CD14-positive monocyte (primary cell): Measurements from ENCODE around the gene ANKIB1. TPM values are rescaled to one million over a fixed set of nuclear protein-coding genes. Genes with fewer than 3 reads are reported as not detected.

Source experiments
- DNase-seq, 3 donors: peaks; one replicate each; pipeline ENCODE4 v3.0.0-alpha.2; 2011 to 2022
- H2AFZ ChIP-seq: 2 replicates; pipeline ENCODE4 v1.6.0; 2012; ENCODE audit warnings: mild to moderate bottlenecking, low read depth, low read length, inconsistent platforms; ENCODE audit not compliant: insufficient read depth, poor library complexity, severe bottlenecking
- H3K27ac ChIP-seq, 2 donors: 1 replicate in 1 of 2; 2 replicates in 1 of 2; pipeline ENCODE4 v1.5.1; 2012 to 2013; ENCODE audit warnings: low read length in 2 of 2, control low read depth in 1 of 2, inconsistent platforms in 1 of 2, low read depth in 1 of 2, mild to moderate bottlenecking in 1 of 2
- H3K27me3 ChIP-seq, 2 donors: one replicate each; pipeline versions ENCODE4 v1.6.0 to v1.6.1; 2011 to 2013; ENCODE audit warnings: low read length in 2 of 2; ENCODE audit not compliant: control insufficient read depth in 2 of 2, insufficient read depth in 2 of 2
- H3K36me3 ChIP-seq, 2 donors: replicated peaks in 1 of 2; 1 replicate in 1 of 2; 2 replicates in 1 of 2; pipeline versions ENCODE4 v1.5.1 to v1.6.1; 2012 to 2013; ENCODE audit warnings: low read length in 2 of 2, control low read depth in 1 of 2, inconsistent platforms in 1 of 2, mild to moderate bottlenecking in 1 of 2; ENCODE audit not compliant: insufficient read depth in 2 of 2, control insufficient read depth in 1 of 2
- H3K4me1 ChIP-seq, 2 donors: 1 replicate in 1 of 2; 2 replicates in 1 of 2; pipeline versions ENCODE4 v1.5.1 to v1.6.1; 2012 to 2013; ENCODE audit warnings: low read length in 2 of 2, control low read depth in 1 of 2, inconsistent platforms in 1 of 2, mild to moderate bottlenecking in 1 of 2, moderate library complexity in 1 of 2; ENCODE audit not compliant: insufficient read depth in 2 of 2, control insufficient read depth in 1 of 2
- H3K4me2 ChIP-seq: replicated peaks from 2 replicates; pipeline ENCODE3; 2012; ENCODE audit warnings: low read length, moderate library complexity, mild to moderate bottlenecking; ENCODE audit not compliant: poor library complexity, severe bottlenecking; ENCODE audit errors: extremely low read depth
- H3K4me3 ChIP-seq, 3 experiments: fragments of 200-600 bp in 1 of 3; sonication (generic) in 1 of 3; replicated peaks in 1 of 3; 1 replicate in 2 of 3; 2 replicates in 1 of 3; pipeline ENCODE4 v1.5.1; 2011 to 2013; ENCODE audit warnings: low read length in 3 of 3, mild to moderate bottlenecking in 3 of 3, control low read depth in 2 of 3, low read depth in 2 of 3, inconsistent platforms in 1 of 3, moderate library complexity in 1 of 3
- H3K79me2 ChIP-seq: 2 replicates; pipeline ENCODE4 v1.6.0; 2012; ENCODE audit warnings: mild to moderate bottlenecking, control low read depth, inconsistent platforms, low read length, moderate library complexity; ENCODE audit not compliant: insufficient read depth
- H3K9ac ChIP-seq: 2 replicates; pipeline ENCODE4 v1.6.0; 2017; ENCODE audit warnings: low read length, mild to moderate bottlenecking; ENCODE audit not compliant: insufficient read depth, poor library complexity, severe bottlenecking
- H3K9me3 ChIP-seq, 2 donors: replicated peaks in 1 of 2; 1 replicate in 1 of 2; 2 replicates in 1 of 2; pipeline versions ENCODE4 v1.5.1 to v1.6.1; 2012 to 2013; ENCODE audit warnings: low read length in 2 of 2, control low read depth in 1 of 2; ENCODE audit not compliant: control insufficient read depth in 1 of 2, insufficient read depth in 1 of 2
- H4K20me1 ChIP-seq: 2 replicates; pipeline ENCODE4 v1.6.0; 2012; ENCODE audit warnings: mild to moderate bottlenecking, low read length, control low read depth, moderate library complexity; ENCODE audit not compliant: insufficient read depth
- H3K27ac Mint-ChIP-seq, 7 donors: one replicate each; pipeline ENCODE4 v1.8.0; 2020; ENCODE audit warnings: mild to moderate bottlenecking in 7 of 7, mixed read lengths in 7 of 7, moderate library complexity in 6 of 7, inconsistent platforms in 2 of 7
- H3K27me3 Mint-ChIP-seq, 3 donors: one replicate each; pipeline ENCODE4 v1.8.0; 2021 to 2022; ENCODE audit warnings: low read depth in 3 of 3, mild to moderate bottlenecking in 3 of 3, mixed read lengths in 3 of 3, moderate library complexity in 3 of 3, inconsistent platforms in 1 of 3
- H3K36me3 Mint-ChIP-seq, 2 donors: one replicate each; pipeline ENCODE4 v1.8.0; 2020; ENCODE audit warnings: mixed read lengths in 2 of 2, inconsistent platforms in 1 of 2, mild to moderate bottlenecking in 1 of 2
- H3K4me1 Mint-ChIP-seq: one replicate; pipeline ENCODE4 v1.8.0; 2020; ENCODE audit warnings: mild to moderate bottlenecking, mixed read lengths
- H3K4me3 Mint-ChIP-seq, 2 donors: one replicate each; pipeline ENCODE4 v1.8.0; 2020; ENCODE audit warnings: mild to moderate bottlenecking in 2 of 2, mixed read lengths in 2 of 2, moderate library complexity in 1 of 2
- H3K9me3 Mint-ChIP-seq, 7 donors: one replicate each; pipeline ENCODE4 v1.8.0; 2020 to 2022; ENCODE audit warnings: mixed read lengths in 7 of 7, mild to moderate bottlenecking in 6 of 7, moderate library complexity in 6 of 7, inconsistent platforms in 2 of 7
- WGBS: methylation state at CpG from one replicate; pipeline ENCODE4 v1.1.5; 2013; ENCODE audit warnings: missing lambda C conversion rate; ENCODE audit not compliant: insufficient coverage; 5-methylcytosine and 5-hydroxymethylcytosine counted together
- intact Hi-C, 2 donors: fragments of 100-400 bp; cut with micrococcal nuclease; formaldehyde crosslinking; loops; one replicate each; pipeline versions ENCODE4 v1.15.0 to v1.15.1; 2023
- polyA plus RNA-seq, 3 donors: library from polyadenylated mRNA; depleted of rRNA in 1 of 3; unstranded in 2 of 3; stranded (reverse) in 1 of 3; fragments of 300-500 nt in 2 of 3; fragments of >200 nt in 1 of 3; fragmentation: Illumina TruSeq in 2 of 3; gene quantifications; 1 replicate in 2 of 3; 2 replicates in 1 of 3; pipeline ENCODE4 v1.2.3, GENCODE V29; 2012 to 2021
- TF ChIP-seq, protein P1 (sequence below): fragments of 200-600 bp; IDR thresholded peaks from one replicate; pipeline ENCODE4 v1.8.0; 2022; ENCODE audit warnings: antibody characterized with exemption, mild to moderate bottlenecking

ANKIB1 gene
- polyA plus RNA-seq, 3 donors = 4.8 to 16.8 (median 5.7) TPM

- no peak overlapping the region for H3K4me2 ChIP-seq
These were observed 114.0 kb downstream of the ANKIB1 start for GRCh38 chr7:92359801-92360200.

DNA sequence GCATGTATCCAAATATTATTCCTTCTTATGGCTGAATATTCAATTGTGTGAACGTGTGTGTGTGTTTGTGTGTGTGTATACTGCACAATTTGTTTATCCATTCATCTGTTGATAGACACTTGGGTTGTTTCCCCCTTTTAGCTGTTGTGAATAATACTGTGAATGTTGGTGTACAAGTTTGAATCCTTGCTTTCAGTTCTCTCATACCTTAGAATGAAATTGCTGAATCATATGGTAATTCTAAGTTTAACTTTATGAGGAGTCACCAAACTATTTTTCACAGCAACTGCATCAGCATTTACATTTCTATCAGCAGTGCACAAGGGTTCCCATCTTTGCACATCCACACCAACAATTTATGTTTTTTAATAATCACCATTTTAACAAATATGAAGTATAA is 114.6 kb downstream of the ANKIB1 start:
- peaks cover 0 to 3% (median 0%) of the 10 kb centered on the region in 7 donors for H3K9me3 Mint-ChIP-seq
- no peaks in the 10 kb centered on the region for H3K9me3 ChIP-seq
- no peaks in the 10 kb centered on the region for H3K79me2 ChIP-seq
- peaks cover 14 to 60% of the 10 kb centered on the region in 2 donors for H3K36me3 ChIP-seq
- DNase-seq = no peak
- no peak overlapping the region for H3K4me3 ChIP-seq
- no peak overlapping the region for H2AFZ ChIP-seq
- H3K9ac ChIP-seq = no peak overlapping the region
- TF ChIP-seq, protein P1, sequence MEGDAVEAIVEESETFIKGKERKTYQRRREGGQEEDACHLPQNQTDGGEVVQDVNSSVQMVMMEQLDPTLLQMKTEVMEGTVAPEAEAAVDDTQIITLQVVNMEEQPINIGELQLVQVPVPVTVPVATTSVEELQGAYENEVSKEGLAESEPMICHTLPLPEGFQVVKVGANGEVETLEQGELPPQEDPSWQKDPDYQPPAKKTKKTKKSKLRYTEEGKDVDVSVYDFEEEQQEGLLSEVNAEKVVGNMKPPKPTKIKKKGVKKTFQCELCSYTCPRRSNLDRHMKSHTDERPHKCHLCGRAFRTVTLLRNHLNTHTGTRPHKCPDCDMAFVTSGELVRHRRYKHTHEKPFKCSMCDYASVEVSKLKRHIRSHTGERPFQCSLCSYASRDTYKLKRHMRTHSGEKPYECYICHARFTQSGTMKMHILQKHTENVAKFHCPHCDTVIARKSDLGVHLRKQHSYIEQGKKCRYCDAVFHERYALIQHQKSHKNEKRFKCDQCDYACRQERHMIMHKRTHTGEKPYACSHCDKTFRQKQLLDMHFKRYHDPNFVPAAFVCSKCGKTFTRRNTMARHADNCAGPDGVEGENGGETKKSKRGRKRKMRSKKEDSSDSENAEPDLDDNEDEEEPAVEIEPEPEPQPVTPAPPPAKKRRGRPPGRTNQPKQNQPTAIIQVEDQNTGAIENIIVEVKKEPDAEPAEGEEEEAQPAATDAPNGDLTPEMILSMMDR = no peak
- intact Hi-C loops = no loop called here
- no peak overlapping the region for H3K27ac ChIP-seq
- no peaks in the 10 kb centered on the region for H3K27me3 ChIP-seq
- no peaks in the 10 kb centered on the region for H4K20me1 ChIP-seq
- H3K4me1 ChIP-seq = no peaks in the 10 kb centered on the region
- H3K4me1 Mint-ChIP-seq = no peaks in the 10 kb centered on the region
- H3K27ac Mint-ChIP-seq = no peak overlapping the region
- WGBS = no CpG with 5 or more reads among the region's 1 CpG
- peaks cover 0 to 2% (median 0%) of the 10 kb centered on the region in 3 donors for H3K27me3 Mint-ChIP-seq
- H3K4me3 Mint-ChIP-seq = no peak overlapping the region
- peaks cover 34 to 56% of the 10 kb centered on the region in 2 donors for H3K36me3 Mint-ChIP-seq
- H3K4me2 ChIP-seq = no peak overlapping the region

More at GRCh38 chr7:92359801-92360200, 114.0 kb downstream of the ANKIB1 start:
- H3K27ac ChIP-seq = no peak overlapping the region
- no peaks in the 10 kb centered on the region for H3K27me3 ChIP-seq
- no peaks in the 10 kb centered on the region for H3K4me1 ChIP-seq
- DNase-seq = no peak
- H3K79me2 ChIP-seq = no peaks in the 10 kb centered on the region
- peaks cover 16 to 60% of the 10 kb centered on the region in 2 donors for H3K36me3 ChIP-seq
- Mint-ChIP-seq H3K27ac (no peak overlapping the region), H3K4me1 (no peaks in the 10 kb centered on the region), H3K27me3 (peaks cover 0 to 2% (median 0%) of the 10 kb centered on the region in 3 donors), H3K36me3 (peaks cover 36 to 58% of the 10 kb centered on the region in 2 donors), H3K4me3 (no peak overlapping the region), H3K9me3 (peaks cover 0 to 3% (median 0%) of the 10 kb centered on the region in 7 donors)
- intact Hi-C loops = no loop called here
- WGBS = 94% methylated on average over 3 of the region's 3 CpGs
- H3K4me3 ChIP-seq = no peak overlapping the region
- no peak overlapping the region for H2AFZ ChIP-seq
- no peaks in the 10 kb centered on the region for H4K20me1 ChIP-seq
- H3K9me3 ChIP-seq = no peaks in the 10 kb centered on the region
- no peak overlapping the region for H3K9ac ChIP-seq
- TF ChIP-seq, protein P1 = no peak
